ENCODE data around the gene CITED1.
"Not testable (repeated sequence)": the region's sequence is repeated elsewhere in the genome, so short reads cannot be mapped to it uniquely, and the experiment has no call there.

CITED1 gene

DNA sequence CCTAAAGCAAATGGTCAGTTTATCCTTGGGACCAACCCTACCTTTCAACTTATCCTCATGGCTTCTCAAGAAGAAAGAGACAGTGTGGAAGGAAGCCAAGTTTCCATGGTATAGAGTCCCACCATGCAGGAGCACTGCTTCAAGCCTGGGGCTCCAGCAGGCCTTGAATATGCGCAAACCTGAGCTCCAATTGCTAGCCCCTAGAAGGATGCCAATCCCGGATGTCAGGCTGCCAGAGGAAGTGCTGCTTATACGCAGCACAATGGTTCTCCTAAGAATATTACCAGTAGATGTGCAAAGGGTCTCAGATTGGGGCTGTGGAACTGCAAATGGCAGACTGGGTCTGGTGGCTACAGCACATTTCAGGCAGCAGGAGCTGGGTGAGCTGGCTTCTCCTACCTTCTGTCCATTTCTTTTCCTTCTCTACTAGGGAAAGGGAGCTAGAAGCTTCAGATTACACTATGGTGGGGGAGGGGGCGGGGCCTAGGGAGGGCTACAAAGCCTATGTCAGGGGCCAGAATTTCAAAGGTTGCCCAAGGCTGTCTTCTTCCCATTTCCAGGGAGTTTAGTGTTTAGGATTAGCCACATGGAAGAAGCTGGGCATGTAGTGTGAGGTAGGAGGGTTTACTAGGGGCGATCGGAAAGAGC is 40.7 kb upstream of the CITED1 start:
- H3K4me3 ChIP-seq (ENCODE audit: low read depth, low read length), result no peak overlapping the region
- TF ChIP-seq, protein P1, sequence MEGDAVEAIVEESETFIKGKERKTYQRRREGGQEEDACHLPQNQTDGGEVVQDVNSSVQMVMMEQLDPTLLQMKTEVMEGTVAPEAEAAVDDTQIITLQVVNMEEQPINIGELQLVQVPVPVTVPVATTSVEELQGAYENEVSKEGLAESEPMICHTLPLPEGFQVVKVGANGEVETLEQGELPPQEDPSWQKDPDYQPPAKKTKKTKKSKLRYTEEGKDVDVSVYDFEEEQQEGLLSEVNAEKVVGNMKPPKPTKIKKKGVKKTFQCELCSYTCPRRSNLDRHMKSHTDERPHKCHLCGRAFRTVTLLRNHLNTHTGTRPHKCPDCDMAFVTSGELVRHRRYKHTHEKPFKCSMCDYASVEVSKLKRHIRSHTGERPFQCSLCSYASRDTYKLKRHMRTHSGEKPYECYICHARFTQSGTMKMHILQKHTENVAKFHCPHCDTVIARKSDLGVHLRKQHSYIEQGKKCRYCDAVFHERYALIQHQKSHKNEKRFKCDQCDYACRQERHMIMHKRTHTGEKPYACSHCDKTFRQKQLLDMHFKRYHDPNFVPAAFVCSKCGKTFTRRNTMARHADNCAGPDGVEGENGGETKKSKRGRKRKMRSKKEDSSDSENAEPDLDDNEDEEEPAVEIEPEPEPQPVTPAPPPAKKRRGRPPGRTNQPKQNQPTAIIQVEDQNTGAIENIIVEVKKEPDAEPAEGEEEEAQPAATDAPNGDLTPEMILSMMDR (IDR thresholded peaks at IDR 0.05; ENCODE audit: low read depth, low read length), result no peak

DNA sequence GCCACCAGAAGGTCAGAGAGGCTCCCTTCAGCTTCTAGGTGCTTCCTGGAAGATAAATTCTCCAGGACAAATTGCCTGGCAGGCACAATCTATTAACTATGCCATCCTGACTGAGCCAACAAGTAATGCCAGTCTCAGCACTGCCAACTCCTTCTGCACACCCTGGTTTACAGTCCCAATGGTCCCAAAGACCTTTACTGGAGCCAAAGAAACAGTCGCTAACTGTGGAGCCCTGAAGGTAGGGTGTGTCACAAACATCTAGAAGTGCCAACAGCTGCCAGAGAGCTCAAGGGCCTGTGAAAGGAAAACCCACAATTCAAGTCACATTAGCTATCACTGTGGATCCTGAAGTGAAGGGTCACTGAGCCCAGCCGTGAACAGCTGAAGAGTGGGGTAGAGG is 34.9 kb upstream of the CITED1 start:
- TF ChIP-seq, protein P1 (IDR thresholded peaks at IDR 0.05; ENCODE audit: low read depth, low read length), result no peak
- no peak overlapping the region for H3K4me3 ChIP-seq (ENCODE audit: low read depth, low read length)

DNA sequence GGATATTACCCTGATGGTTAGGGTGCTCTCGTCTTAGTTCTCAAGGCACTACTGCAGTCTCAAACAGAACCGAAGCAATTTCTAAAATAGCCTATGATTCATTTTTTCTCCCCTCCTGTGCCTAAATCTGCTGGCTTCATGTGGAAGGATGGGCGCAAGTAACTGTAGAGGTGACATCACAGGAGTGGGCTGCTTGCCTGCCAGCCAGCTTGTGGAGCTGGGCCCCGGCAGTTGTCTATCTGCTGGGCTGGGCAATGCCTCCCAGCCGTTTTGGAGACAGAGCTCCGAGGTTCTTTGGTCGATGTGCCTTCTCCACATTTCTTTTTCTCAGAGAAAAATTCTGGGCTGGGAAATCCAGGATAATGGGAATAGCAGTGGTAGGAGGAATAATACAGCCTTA is 34.3 kb upstream of the CITED1 start:
- TF ChIP-seq, protein P1 (IDR thresholded peaks at IDR 0.05; ENCODE audit: low read depth, low read length), result no peak
- H3K4me3 ChIP-seq (ENCODE audit: low read depth, low read length), result no peak overlapping the region

DNA sequence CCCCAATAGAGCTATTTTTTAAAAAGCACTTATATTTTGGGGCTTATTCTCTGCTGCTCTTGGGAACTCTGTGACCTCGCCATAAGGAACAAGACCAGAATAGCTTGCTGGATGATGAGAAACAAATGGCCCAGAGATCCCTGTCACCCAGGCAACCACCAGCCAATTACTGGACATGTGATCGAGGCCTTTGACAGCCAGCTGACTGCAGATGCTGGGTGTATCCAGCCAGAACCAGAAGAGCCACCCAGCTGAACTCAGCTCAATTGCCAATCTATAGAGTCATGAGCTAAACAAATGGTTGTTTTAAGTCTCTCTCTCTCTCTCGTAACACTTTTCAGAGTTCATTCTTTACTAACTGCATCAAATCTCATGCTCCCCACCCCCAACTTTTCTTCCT is 24.4 kb upstream of the CITED1 start:
- H3K4me3 ChIP-seq (ENCODE audit: low read depth, low read length), result no peak overlapping the region
- TF ChIP-seq, protein P1 (IDR thresholded peaks at IDR 0.05; ENCODE audit: low read depth, low read length), result no peak

DNA sequence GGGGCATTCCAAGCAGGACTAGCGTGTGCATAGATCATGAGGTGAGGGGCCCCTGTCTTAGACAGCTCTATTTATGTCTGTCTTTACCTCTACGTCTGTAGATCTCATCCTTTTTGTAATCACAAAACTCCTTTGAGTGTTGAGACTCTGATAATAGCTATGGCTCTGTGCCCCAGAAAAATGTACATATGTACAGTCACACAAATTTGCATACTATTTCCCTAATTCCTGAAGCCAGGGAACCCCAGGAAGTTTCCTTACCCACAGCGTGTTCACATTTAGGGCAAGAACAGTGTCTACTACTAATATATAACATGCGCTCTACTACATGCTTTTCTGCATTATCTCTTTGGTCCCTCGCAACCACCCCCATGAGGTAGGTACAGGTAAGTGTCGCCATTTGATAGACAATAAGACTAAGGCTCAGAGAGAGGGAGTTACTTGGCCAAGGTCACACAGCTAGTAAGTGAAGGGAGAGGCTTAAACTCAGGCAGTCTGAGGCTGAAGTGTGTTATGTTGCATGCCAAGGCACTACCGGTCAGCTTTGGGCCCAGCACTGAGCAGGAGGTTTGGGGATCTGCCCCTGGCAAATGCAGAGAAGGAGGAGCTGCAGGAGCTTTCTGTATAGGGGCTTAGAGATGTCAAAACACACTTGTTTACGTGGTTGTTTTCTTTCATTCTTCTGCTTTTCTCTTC is 21.0 kb upstream of the CITED1 start:
- H3K4me3 ChIP-seq (ENCODE audit: low read depth, low read length), result no peak overlapping the region
- TF ChIP-seq, protein P1 (IDR thresholded peaks at IDR 0.05; ENCODE audit: low read depth, low read length), result no peak

DNA sequence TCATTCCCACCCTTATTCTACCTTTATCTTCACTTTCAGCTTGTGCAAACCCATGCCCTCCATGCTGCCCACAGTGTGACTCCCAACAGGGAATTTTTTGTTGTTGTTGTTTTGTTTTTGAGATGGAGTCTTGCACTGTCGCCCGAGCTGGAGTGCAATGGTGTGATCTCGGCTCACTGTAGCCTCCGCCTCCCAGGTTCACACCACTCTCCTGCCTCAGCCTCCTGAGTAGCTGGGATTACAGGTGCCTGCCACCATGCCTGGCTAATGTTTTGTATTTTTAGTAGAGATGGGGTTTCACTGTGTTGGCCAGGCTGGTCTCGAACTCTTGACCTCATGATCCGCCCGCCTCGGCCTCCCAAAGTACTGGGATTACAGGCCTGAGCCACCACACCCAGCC is 13.9 kb upstream of the CITED1 start:
- not testable (repeated sequence) for H3K4me3 ChIP-seq (ENCODE audit: low read depth, low read length)

DNA sequence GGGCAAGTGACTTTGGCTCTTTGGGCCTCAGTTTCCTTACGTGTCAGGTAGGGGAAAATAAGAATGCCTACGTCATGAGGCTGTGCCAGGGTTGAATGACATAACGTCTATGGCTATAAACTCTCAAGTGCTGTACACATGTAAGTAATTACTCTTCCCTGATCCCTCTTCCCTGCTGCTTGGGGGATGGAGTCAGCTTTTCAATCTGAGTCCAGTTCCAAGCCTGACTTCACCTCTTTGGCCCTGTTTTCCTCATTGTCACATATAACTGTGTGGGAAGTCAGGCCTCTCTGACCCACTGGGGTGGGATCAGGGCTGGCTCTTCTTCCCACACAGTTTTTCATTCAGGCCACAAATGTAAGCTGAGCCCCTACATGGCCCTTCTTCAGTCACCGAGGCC is 11.4 kb upstream of the CITED1 start:
- TF ChIP-seq, protein P1 (IDR thresholded peaks at IDR 0.05; ENCODE audit: low read depth, low read length), result no peak
- no peak overlapping the region for H3K4me3 ChIP-seq (ENCODE audit: low read depth, low read length)

All from WI38 (cell line).